NCI-H2107 treated with DMSO at 0.1 percent for 48 hours (cell line): ENCODE measurements around the gene TAS1R3.

Experiments used
- DNase-seq: peaks from one replicate; lab custom pipeline; 2025; ENCODE audit not compliant: unreplicated experiment; lab: John Stamatoyannopoulos, UW

TAS1R3 gene

DNA sequence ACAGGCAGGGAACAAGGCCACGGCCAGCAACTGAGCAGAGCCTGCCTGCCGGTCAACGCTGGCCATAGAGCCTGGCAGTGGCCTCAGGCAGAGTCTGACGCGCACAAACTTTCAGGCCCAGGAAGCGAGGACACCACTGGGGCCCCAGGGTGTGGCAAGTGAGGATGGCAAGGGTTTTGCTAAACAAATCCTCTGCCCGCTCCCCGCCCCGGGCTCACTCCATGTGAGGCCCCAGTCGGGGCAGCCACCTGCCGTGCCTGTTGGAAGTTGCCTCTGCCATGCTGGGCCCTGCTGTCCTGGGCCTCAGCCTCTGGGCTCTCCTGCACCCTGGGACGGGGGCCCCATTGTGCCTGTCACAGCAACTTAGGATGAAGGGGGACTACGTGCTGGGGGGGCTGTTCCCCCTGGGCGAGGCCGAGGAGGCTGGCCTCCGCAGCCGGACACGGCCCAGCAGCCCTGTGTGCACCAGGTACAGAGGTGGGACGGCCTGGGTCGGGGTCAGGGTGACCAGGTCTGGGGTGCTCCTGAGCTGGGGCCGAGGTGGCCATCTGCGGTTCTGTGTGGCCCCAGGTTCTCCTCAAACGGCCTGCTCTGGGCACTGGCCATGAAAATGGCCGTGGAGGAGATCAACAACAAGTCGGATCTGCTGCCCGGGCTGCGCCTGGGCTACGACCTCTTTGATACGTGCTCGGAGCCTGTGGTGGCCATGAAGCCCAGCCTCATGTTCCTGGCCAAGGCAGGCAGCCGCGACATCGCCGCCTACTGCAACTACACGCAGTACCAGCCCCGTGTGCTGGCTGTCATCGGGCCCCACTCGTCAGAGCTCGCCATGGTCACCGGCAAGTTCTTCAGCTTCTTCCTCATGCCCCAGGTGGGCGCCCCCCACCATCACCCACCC, at the start of gene TAS1R3:
Gene TAS1R3, plus strand, starts transcription at position 213 of the 898 bp plus-strand sequence. Its CDS starts 66 bp downstream, at position 279.
- no peak for DNase-seq

- no peak for DNase-seq
Measured at GRCh38 chr1:1281533-1282321, 49.4 kb upstream of the TAS1R3 start.

- no peak for DNase-seq
Measured at GRCh38 chr1:1282998-1283397, 48.1 kb upstream of the TAS1R3 start.

GRCh38 chr1:1283821-1284220, 47.3 kb upstream of the TAS1R3 start:
- no peak for DNase-seq

DNA sequence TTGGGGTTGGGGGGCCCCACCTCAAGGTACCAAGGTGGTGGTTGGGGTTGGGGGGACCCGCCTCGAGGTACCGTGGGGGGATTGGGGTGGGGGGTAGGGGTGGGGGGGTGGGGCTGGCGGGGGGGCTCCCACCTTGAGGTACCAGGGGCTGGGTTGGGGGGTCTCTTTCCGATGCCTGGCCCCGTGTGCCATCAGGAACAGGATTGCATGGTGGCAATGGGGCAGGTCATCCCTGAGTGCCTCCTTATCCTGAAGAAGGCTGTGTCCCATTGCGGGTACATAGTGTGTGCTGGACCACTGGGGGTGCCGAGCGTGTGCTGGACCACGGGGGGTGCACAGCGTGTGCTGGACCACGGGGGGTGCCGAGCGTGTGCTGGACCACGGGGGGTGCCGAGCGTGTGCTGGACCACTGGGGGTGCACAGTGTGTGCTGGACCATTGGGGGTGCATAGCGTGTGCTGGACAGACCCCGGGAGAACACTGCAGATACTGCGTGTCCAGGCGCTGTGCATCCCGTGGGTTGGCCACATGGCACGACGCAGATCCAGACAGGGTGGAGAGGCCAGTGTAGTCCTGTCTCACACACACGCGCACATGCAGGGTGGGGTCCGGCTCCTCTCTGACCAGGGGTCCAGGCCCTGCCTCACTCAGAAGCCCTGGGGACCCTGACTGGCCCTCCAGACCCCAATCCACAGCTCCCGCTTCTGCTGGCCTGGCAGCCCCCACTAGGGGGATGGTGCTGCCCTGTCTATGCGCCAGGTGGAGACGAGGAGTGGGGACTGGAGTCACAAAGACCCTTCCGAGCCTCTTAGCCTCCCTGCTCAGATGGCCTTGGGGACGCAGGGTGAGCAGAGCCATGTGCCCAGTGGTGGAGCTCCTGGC, 46.6 kb upstream of the TAS1R3 start:
- DNase-seq: no peak

GRCh38 chr1:1285102-1285571, 45.9 kb upstream of the TAS1R3 start:
- DNase-seq: no peak

DNA sequence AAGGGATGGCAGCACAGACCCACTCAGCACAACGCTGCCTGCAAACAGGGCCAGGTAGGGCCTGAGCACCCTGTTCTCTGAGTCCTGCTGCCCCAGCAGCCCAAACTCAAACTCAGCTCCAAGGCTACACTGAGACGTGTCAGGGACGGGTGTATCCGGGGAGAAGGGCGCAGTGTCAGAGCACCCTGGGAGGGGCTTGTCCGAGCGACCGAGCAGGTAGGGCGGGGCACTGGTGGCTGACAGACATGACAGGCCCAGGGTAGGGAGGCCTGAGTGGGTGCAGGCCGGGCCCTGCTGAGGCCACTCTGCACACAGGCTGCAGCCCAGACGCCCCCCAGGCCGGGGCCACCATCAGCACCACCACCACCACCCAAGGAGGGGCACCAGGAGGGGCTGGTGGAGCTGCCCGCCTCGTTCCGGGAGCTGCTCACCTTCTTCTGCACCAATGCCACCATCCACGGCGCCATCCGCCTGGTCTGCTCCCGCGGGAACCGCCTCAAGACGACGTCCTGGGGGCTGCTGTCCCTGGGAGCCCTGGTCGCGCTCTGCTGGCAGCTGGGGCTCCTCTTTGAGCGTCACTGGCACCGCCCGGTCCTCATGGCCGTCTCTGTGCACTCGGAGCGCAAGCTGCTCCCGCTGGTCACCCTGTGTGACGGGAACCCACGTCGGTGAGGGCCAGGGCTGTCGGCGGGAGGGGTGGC, 45.3 kb upstream of the TAS1R3 start:
- DNase-seq: no peak

GRCh38 chr1:1286313-1287261, 44.5 kb upstream of the TAS1R3 start:
- no peak for DNase-seq

GRCh38 chr1:1287288-1288110, 43.6 kb upstream of the TAS1R3 start:
- DNase-seq: no peak

- no peak for DNase-seq
Measured at GRCh38 chr1:1290238-1290731, 40.8 kb upstream of the TAS1R3 start.

DNA sequence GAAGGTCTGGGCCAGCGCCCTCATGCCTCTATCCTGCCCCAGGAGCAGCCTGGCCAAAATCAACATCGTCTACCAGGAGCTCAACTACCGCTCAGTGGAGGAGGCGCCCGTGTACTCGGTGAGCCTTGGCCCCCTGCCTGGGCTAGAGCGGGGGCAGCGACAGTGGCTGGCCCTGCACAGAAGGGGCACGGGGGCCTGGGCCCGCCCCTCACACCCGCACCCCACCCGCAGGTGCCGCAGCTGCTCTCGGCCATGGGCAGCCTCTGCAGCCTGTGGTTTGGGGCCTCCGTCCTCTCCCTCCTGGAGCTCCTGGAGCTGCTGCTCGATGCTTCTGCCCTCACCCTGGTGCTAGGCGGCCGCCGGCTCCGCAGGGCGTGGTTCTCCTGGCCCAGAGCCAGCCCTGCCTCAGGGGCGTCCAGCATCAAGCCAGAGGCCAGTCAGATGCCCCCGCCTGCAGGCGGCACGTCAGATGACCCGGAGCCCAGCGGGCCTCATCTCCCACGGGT, 40.0 kb upstream of the TAS1R3 start:
- DNase-seq: no peak

DNA sequence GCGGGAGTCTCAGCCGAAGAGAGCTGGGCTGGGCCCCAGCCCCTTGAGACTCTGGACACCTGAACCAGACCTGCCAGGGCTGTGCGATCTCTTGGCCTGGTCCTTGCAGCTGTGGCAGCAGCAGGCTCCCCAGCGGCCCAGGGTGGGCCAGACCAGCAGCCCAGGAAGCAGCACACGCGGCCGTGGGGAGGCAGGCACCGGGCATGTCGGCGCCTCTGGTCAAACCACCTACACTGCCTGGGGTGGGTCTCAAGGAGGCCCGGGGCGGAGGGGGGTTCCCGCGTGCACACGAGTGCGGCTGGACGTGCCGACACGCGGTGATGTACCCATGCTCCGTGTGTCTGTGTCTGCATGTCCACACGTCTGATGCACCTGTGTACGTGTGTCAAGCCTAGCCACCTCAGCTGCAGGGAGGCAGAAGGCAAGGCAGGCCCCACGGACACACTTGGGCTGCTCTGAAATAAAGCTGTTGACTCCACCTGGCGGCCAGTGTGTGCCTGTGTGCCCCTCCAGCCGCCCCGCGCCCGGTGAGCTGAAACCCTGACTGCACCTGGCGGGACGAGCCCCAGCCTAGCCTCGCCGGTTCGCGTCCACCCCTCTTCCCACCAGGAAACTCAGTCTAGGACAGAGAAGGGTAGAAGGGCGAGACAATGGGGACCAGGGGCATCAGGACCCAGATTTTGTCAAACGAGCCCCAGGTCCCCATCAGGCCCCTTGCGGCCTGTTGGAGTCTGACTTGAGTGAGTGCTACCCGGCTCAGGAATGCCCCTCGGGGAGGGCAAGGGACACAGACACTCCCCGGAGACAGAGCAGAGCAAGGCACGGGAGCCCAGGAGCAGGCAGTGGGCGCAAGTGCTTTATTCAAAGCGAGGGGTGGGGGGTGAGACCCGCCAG, 39.3 kb upstream of the TAS1R3 start:
- no peak for DNase-seq

DNA sequence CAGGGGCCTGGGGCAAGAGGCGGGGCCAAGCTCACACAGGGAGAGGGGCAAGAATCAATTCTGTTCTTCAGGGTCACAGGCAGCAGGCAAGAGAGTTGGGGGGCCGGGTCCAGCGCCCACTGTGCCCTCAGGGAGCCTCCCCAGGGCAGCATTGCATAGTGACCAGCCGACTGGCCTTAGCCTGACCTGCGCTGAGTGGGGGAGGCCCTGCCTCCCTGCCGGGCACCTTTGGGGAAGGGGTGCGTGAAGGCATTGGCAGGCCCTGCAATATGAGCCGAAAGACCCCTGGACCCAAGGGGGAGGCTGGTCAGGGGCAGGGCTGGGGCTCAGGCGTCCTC, 38.7 kb upstream of the TAS1R3 start:
- no peak for DNase-seq

DNA sequence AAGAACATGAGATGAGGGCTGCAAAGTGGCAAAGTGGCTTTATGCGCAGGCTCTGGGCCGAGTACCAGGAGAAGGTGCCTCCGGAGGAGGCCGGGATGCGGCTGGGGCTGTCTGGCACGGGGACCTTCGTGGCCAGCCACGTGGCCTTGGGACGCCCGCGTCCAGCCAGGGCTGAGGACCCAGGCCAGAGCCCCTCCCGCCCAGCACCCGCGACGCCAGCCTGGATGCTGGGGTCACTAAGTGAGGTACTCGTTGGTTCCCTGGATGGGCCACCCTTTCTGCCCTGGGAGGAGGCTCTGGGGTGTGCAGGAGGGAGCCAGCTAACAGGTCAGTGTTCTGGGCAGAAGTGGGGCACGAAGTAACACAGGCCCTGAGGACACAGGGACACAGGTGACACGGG, 38.2 kb upstream of the TAS1R3 start:
- no peak for DNase-seq

DNA sequence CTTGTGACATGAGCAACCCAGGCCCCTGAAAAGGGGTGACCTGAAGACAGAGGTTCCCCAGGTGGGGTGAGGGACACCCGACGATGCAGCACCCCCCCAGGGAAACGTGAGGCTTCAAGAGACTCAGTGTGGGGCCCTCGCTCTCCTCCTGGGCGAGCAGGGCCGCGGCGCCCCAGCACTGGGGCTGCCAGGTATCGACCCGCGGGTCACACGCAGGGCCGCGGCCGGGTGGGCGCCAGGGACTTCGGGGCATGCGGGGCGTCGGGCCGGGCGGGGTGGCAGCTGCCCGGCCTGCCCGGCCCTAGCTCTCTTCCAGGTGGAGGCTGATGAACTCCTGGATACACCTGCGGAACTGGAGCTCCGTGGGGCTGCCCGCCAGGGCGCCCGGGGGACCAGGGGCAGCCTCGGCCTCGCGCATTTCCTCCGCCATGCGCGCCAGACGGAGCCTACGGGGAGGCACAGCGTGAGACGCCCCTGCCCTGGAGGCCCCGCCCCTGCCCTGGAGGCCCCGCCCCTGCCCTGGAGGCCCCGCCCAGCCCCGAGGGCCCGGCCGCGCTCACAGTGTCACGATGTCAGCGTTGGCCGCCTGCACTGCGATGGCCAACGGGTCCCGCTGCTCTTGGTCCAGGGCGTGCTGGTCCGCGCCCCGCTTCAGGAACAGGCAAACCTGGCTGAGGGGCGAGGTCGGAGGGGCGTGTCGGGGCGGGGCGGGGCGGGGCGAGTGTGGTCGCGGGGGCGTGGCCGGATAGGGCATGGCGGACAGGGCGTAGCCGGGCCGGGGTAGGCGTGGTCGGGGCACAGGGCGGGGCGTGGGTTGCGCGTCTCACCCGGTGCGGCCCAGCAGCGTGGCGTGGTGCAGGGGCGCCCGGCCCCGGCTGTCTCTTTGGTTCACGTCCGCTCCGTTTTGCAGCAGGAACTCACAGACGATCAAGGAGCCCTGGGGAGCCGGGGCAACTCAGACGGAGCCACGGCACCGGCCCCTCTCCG, 37.5 kb upstream of the TAS1R3 start:
- no peak for DNase-seq
